CD4-positive, alpha-beta T cell treated with Interleukin-21 for 1 hour (primary cell): ENCODE measurements around the gene KRT39.
"Not testable (repeated sequence)": the region's sequence is repeated elsewhere in the genome, so short reads cannot be mapped to it uniquely, and the experiment has no call there.

Experiments used
- DNase-seq: peaks from one replicate; pipeline ENCODE4 v3.0.0-alpha.2; 2020

KRT39 gene

DNA sequence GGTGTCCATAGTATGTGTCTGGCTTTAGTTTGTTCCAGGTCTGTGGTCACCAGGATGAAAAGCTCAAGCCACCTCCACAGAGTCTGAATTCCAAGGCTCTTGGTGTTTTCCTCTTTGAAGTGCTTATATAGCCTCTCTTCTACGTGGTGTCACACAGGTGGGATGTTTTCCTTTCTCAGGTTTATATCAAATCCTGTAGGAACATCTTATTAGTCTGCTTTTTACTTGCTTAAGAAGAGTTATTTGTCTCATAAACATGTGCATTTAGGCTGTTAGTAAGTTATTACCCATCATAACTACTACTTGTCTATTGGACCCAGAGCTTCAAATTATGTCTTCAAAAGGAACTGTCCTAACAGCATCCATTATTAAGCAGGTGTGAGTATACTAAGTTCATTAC, at the start of gene KRT39:
Gene KRT39, minus strand, starts transcription at position 101 of the 400 bp plus-strand sequence. Its CDS starts 92 bp downstream, at position 9.
- no peak for DNase-seq

DNA sequence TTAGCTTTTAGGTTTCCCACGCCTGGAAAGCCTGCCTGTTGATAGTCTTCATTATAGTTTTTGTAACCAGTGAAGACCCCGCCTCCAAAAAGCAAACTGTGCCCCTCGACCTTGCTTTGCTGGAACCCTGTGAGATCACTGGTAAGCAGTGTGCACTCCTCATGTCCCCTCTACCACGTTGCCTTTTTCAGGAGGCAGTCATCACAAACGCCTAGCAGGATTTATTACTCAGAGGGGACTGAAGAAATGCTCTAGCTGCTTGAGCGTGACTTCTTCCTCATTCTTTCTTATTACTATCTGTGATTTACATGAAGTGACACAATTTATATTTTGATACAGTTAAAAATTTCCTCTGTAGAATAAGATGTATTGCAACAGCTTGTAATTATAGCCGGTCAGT, 48.7 kb upstream of the KRT39 start:
- no peak for DNase-seq

DNA sequence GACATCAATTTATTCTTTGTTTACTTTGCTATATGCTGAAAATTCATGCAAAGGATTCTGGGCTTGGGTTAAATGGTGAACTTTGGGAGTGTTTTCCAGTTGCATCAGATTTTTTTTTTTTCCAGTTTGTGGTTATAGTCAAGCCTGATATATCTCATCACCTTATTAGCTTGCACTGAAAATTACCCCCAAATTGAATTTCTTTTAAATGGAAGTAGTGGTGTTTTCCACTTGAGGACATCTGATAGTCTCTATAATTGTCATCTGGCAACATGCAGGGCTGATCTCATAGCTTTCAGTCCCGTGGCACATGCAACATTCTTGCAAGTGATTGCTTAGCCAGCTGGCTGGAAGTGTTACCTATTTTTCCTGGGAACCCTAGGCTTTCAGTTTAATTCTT, 46.9 kb upstream of the KRT39 start:
- DNase-seq = no peak

DNA sequence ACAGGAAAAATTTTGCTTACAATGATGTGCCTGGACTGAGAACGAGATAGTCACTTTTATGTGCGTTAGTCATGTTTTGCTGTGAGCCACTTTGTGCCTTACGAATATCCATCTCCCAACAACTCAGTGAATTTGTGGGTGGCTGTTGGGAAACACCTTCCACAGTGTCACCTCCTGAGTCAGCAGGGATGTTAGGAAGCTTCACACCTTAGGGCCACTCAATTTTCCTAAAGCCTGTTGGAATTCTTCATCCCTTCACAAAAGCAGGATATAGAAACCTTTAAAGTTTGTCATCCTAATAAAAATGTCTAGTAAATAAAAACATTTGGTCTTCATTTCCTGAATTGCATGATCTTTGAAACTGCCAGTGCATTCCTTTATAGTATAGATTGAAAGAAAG, 46.4 kb upstream of the KRT39 start:
- DNase-seq = no peak

DNA sequence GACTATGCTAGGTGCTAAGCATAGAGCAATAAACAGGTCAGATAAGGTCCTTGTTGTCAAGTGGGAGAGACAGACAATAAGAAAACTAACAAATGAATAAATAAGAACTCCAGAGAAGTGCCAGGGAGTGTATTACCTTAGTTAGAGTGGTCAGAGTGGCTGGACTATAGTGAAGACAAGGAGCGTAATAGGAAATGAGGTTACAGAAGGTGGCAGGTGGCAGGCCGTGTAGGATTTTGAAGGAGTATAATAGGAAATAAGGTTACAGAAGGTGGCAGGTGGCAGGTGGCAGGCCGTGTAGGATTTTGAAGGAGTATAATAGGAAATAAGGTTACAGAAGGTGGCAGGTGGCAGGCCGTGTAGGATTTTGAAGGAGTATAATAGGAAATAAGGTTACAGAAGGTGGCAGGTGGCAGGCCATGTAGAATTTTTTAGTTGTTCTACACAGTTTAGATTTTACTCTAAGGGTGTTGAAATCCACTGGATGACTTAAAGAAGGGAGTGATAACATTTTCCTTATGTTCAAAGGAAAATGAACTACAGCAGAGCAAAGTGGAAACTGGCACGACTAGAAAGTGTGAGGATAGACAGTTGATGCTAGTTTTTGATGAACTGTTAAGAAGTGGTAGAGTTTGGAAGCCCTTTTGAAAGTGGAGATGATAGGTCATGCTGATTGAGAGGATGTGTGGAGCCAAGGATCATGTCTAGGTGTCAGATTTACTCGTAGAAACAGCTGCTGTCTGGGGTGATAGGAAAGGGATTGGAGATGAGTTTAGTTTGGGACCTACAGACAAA, 45.8 kb upstream of the KRT39 start:
- DNase-seq = no peak

DNA sequence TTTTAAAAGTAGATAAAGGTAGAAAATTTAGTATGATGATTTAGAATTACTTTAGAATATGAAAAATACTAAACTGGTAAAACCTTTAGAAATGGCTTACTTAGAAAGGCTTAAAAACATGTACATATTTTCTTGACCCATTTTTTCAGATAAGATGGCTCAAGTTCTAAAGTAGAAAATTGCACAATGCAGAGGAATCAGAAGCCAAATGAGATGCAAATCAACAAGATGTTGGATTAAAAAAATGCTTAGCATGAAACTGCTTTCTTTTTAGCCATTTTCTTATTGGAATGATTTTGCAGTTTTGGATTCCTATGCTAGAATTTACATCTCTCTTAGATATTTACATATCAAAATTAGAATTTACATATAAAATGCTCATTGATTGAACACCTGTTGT, 43.7 kb upstream of the KRT39 start:
- no peak for DNase-seq

DNA sequence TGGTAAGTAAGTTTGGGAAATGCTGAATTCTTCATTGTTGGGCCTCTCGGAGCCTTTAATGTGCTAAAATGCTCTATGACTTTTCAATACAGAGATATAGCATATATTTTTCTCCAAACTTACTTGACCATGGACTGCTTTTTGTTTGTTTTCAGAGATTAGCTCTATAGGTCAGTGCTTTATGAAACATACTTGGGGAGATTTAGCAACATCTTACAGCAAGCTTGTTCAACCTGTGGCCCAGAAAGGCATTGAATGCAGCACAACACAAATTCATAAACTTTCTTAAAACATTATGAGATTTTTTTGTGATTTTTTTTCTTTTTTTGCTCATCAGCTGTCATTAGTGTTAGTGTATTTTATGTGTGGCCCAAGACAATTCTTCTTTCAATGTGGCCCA, 43.2 kb upstream of the KRT39 start:
- DNase-seq = no peak

DNA sequence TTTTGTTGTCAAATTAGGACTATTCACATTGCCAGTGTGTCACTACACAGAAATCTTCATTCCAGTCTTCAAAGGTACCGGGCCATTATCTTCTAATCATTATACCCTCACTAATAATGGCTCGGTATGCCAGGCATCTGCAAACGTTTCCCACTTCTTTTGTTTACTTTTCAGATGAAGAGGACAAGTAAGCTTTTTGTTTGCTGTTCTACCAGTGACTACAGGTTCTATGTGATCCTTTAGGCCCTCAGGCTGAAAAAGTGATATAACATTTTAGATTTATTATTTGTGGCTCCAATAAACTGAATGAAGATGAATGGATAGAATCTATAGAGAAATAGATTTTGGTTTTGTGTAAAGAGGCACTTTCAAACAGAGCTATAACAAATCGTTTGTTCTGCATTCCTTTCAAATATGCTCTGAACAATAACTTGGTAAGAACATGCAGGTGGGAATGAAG, 42.6 kb upstream of the KRT39 start:
- no peak for DNase-seq

DNA sequence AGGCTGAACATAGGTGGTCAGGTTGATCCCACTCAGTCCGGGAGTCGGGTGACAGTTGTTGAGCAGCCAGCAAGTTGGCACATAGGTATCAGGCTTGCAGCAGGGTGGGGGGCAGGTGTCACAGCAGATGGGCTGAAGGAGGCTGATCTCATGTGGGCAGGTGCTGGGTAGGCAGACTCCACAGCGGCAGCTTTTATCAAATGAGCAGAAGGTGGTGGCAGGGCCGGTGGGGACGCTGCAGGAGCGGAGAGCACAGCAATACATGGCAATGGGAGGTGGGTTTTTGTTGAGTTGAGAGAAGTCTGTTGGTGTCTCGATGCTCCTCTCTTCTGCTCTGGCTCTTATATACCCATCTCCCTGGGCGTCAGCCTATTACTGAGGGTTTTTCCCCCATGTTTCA, 42.1 kb upstream of the KRT39 start, which contains the start of gene KRTAP3-1:
Gene KRTAP3-1, minus strand, starts transcription at position 318 of the 400 bp plus-strand sequence. Its CDS starts 54 bp downstream, at position 264.
- no peak for DNase-seq

DNA sequence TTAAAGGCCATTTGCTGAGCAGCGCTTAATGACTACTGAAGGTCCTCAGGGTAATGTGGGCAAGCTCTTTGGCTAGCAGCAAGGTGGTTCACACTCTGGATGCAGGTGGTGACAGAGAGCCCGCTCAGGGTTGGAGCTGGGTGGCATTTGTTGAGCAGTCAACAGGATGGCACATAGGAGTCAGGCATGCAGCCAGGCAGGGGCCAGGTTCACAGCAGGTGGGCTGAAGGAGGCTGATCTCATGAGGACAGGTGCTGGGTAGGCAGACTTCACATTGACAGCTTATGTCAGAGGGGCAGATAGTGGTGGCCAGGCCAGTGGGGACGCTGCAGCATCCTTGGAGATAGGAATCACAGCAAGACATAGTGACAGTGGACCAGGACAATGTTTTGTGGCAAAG, 37.6 kb upstream of the KRT39 start:
- no peak for DNase-seq

DNA sequence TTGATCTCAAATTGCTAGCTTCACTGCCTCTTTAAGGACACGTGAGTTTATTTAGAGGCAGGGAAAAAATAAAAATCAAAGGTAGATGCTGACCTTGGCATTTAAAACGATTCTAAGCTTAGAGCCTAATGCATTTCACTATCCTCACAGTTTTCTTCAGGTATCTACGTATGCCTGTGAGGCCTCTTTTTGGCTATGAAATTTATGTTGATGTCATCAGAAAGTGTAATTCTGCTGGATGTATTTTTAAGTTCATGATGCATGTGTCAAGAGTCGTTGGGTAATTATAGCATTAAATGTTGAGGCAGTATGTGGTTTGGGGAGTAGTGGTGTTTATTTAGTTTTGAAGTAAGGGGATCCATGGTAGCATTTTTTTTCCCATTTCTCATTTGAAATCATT, 37.2 kb upstream of the KRT39 start:
- no peak for DNase-seq

DNA sequence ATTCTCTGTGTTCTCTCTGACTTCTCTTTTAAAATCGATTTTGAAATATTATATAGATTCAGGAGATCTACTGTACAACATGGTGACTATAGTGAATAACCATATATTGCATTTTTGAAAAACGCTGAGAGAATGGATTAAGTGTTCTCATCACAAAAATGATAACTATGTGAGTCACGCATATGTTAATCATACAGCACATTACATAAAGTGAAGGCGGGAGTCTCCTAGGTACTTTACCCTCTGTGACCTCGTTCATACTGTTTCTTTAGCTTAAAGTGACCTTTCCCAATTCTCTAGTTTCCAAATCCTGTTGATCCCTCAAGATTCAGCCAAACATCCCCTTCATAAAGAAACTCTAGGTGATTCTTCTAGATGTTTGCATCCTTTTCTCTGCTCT, 36.1 kb upstream of the KRT39 start:
- no peak for DNase-seq

DNA sequence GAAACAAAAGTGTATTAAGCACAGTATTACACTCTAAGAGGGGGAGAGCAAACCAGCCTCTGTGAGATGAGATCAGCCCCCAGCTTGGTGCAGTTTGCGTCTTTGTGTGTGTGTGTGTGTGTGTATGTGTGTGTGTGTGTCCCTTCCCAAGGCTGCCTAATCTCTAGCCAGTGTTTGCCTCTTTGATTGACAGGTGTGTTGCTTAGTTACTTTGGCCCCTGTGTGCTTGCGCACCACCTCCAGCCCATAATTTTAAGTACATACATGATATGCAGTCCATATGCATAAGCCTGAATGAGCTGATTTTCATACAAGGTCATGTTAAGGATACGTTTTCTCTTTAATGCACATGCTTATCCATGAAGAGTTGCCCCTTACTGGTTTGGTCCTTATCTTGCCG, 35.0 kb upstream of the KRT39 start:
- DNase-seq = no peak

DNA sequence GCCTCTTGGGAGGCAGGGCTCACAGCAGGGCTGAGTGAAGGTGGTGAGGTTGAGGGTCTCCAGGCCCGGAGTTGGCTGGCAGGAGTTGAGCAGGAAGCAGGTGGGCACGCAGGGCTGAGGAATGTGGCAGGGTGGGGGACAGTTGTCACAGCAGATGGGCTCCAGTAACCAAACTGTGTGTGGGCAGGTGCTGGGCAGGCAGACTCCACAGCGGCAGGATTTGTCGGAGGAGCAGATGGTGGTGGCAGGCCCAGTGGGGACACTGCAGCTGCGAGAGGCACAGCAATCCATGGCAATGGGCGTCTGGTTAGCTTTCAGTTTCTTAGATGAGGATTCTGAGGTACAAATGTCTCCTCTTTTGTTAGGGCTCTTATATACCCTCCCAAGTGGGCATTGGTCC, 32.8 kb upstream of the KRT39 start, which contains the start of gene KRTAP3-2:
Gene KRTAP3-2, minus strand, starts transcription at position 344 of the 400 bp plus-strand sequence. Its CDS starts 53 bp downstream, at position 291.
- not testable (repeated sequence) for DNase-seq

DNA sequence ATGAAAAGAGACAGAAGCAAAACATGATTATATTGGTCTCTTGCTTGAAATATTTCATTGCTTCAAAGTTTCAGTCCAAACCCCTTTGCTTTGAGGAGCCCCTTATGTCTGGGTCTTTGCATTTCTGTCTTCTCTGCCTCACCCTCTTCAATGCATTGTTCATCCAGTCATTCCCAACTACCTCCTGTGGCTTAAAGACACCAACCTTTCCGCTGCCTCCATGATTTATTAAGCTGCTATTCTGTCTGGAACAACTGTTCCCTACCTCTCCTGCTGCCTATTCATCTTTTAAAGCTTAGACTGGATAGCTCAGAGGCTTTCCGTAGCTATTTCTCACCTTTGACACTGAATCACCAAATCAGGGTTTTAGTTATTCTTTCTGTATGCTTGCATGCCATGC, 30.6 kb upstream of the KRT39 start:
- no peak for DNase-seq

DNA sequence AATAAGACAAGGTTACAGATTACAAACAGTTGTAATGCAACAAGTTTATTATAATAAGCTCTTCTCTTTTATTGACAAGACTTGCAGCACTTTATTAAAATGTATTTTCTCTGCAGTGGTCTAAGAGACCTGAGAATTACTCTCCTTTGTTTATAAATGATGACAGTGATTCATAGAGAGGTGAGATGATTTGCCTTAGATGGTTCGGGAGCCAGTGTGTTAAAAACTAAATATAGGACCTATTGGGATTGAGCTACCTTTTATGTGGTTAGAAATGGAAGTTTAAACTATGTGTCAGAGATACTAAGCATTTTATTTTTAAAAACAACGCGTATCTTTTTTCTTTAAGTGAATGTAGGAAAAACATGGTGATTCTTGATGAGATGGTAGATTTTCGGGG, 30.1 kb upstream of the KRT39 start:
- DNase-seq = no peak

DNA sequence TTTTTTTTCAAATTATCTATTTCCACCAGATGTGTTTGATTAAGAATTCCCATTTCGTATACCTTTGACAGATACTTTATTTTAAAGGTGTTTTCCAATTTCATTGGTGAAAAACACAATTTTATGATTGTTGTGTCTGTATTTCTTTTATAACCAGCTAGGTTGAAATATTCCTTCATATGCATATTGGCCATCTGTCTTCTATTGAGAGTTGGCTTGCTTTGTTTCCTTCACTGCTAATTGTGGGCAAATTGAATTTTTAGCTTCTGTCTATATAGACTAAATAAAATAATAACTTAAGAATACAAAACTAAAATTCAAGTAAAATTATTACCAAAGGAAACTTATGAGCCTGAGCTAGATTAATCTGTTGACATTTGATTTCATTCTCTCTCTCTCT, 28.4 kb upstream of the KRT39 start:
- no peak for DNase-seq

DNA sequence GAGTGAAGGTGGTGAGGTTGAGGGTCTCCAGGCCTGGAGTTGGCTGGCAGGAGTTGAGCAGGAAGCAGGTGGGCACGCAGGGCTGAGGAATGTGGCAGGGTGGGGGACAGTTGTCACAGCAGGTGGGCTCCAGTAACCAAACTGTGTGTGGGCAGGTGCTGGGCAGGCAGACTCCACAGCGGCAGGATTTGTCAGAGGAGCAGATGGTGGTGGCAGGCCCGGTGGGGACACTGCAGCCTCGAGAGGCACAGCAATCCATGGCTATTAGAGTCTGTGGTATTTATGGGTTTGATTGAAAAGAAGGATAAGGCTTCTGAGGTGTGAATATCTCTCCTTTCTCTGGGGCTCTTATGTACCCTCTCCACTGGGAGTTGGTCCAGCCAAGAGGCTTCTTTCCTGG, 27.1 kb upstream of the KRT39 start, which contains the start of gene KRTAP3-3:
Gene KRTAP3-3, minus strand, starts transcription at position 326 of the 400 bp plus-strand sequence. Its CDS starts 67 bp downstream, at position 259.
- no peak for DNase-seq

DNA sequence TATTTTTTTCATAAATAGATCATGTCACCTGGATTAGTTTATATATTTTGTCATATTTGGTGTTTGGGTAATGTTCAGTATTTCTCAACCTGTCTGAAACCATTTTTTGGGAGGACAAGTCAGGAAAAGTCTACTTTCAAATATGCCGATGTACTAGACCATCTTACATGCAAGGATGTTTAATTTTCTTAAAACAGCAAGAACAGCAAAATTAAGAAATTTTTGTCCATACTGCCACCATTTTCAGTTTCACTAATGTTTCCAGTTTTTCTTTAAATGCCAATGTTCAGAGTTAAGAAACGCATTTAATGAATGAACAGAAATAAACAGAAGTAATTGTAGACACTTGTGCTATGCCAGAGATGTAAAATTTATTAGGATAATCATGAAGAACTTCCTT, 26.3 kb upstream of the KRT39 start:
- no peak for DNase-seq

DNA sequence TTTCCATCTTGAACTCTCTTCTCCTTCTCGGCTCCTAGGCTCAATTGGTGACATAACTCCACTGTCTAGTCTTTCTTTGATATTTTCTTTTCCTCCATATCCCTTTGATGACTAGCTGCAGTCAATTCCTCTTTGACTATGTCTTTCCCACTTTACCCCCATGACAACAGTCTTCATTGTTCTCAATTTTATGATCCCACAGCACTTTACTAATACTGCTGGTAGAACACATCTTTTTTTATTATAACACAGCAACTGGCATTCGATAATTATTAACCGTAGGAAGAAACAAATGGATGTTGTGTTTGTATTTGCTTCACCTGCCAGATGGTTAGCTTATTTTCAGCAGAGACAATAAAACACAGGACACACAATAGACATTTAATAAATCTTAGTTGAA, 25.9 kb upstream of the KRT39 start:
- no peak for DNase-seq

DNA sequence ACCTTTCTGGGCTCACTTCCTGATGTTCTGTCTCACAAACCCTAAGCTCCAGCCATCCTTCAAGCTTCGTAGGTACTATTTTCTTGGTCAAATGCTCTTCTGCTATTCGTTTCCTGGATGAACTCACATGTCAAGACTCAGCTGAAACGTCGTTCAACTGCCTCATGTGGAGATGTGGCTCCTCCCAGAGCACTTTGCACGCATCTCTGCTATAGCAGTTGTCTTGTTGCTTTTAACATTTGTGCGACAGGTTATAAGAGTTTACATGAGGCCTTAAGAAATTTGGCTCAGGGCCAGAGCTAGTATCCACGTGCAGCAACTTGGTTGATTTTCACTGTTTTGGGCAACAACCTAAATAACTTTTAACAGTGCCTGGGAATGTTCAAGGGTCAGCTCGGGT, 20.2 kb upstream of the KRT39 start:
- DNase-seq = no peak

DNA sequence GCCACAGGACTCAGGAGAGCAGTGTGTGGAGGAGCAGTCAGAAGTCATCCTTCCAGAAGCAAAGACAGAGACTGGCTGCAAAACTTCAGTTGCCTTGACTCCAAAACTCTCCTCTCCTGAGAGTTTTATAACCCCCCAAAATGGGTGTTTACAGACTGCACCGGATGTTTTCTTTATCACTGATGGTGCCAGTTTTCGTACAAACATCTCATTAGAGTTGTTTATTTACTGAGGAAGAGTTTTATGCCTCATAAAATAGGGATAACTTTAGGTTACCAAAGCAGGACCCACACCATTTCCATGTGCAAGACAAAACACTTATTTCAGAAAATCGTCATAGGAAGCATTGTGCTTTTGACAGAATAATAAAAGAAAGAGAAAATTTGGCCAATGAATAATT, 17.5 kb upstream of the KRT39 start, which contains the start of gene KRT40:
Gene KRT40, minus strand, starts transcription at position 101 of the 400 bp plus-strand sequence. Its CDS starts 53 bp downstream, at position 48.
- DNase-seq = no peak

DNA sequence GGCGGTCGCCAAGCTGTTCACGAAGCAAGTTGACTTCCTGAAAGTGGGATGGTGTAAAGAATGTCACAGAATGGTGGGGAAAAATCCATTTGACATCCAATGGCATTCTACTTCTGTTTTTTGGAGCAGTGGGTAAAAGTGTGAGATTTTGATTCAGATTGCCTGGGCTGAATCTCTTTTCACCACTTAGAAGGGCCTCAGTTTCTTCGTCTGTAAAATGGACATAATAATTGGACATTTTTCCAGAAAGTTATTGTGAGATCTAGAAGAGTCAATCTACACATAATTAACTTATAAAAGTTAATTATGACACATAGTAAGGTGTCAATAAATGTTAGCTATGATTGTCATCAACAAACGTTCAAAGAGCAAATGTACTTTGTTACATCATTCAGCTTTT, 14.4 kb upstream of the KRT39 start:
- no peak for DNase-seq

DNA sequence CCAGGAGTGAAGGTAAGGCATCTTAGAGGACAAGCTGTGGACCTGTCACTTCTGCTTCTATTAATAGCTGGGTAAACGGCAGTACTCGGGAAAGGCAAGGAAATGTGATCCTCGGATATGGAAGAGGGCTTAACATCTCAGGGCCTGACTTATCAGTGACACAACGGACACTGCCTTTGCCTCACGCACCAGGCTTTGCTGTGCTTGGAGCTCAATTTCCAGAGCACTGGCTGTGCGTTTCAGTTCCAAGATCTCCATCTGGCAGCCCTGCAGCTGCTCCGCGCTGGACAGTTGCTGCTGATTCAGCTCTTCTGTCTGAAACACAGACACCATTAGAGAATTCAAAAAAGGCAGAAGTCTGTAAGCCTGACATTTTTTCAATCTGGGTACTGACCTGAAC, 13.8 kb upstream of the KRT39 start:
- DNase-seq = no peak

DNA sequence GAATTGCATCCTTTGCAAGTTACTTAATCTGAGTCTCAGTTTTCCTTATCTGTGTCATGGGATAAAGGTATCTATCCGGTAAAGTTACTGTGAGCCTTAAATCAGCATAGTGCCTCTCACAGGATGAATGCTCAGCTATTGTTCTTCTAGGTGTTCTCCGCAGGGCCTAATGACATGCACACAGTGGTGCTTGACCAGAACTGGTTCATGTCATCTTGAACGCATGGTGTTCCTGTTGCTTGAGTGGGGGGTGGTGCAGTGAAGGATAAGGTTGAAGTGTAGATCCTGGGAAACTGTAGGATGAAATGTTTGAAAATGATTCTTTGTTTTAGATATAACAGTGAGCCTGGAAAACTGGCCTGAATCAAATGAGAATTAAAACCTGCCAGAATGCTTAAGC, 13.4 kb upstream of the KRT39 start:
- DNase-seq = no peak
